Central memory CD8-positive, alpha-beta T cell (primary cell): Measurements from ENCODE around the gene NUP88.
"Not testable (repeated sequence)": the region's sequence is repeated elsewhere in the genome, so short reads cannot be mapped to it uniquely, and the experiment has no call there.

ENCODE experiments used
- ATAC-seq: fragments of 150-1000 bp; cut with Tn5 transposase; replicated peaks from 2 replicates; pipeline ENCODE4 v1.10.0; 2022; ENCODE audit warnings: mild to moderate bottlenecking, moderate FRiP score, moderate number of reproducible peaks; ENCODE audit not compliant: poor library complexity, severe bottlenecking; ENCODE audit errors: extremely low read depth
- DNase-seq, 2 donors: peaks; one replicate each; pipeline ENCODE4 v3.0.0; 2021; ENCODE audit warnings: low spot score in 2 of 2
- H3K27ac Mint-ChIP-seq: one replicate; pipeline ENCODE4 v1.8.0; 2022; ENCODE audit warnings: low read depth, mild to moderate bottlenecking, moderate library complexity, mixed read lengths
- H3K27me3 Mint-ChIP-seq: one replicate; pipeline ENCODE4 v1.8.0; 2022; ENCODE audit warnings: mixed read lengths
- H3K36me3 Mint-ChIP-seq: one replicate; pipeline ENCODE4 v1.8.0; 2022; ENCODE audit warnings: mild to moderate bottlenecking, moderate library complexity, mixed read lengths; ENCODE audit not compliant: insufficient read depth
- H3K4me1 Mint-ChIP-seq: one replicate; pipeline ENCODE4 v1.8.0; 2022; ENCODE audit warnings: mixed read lengths
- H3K4me3 Mint-ChIP-seq: one replicate; pipeline ENCODE4 v1.8.0; 2022; ENCODE audit warnings: mild to moderate bottlenecking, moderate library complexity, mixed read lengths
- H3K9me3 Mint-ChIP-seq: one replicate; pipeline ENCODE4 v1.8.0; 2022; ENCODE audit warnings: mixed read lengths

The NUP88 gene

DNA sequence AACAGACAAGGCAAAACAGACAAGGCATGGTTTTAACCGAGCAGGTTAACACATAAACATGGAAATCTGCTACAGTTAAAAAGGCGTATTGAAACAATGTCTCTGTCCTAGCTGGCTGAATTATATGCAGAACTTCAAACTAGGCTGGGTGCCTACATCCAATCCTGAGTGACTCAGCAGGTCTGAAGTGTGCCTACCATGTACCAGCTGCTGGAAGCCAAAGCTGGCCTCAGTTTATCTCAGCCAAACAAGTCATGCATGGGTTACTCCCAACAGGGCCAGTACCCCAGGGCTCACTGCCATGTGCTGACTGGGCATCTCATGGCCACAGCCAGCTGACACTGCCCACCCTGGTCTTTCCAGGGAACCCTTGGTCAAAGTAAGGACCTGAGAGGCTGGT lies 15.5 kb upstream of the NUP88 start:
- peaks cover 60% of the 10 kb centered on the region for H3K36me3 Mint-ChIP-seq
- ATAC-seq: no peak
- H3K4me3 Mint-ChIP-seq: no peak overlapping the region
- no peaks in the 10 kb centered on the region for H3K9me3 Mint-ChIP-seq
- H3K27me3 Mint-ChIP-seq: no peaks in the 10 kb centered on the region
- no peak overlapping the region for H3K27ac Mint-ChIP-seq
- H3K4me1 Mint-ChIP-seq: peaks cover 22% of the 10 kb centered on the region
- no peak for DNase-seq

DNA sequence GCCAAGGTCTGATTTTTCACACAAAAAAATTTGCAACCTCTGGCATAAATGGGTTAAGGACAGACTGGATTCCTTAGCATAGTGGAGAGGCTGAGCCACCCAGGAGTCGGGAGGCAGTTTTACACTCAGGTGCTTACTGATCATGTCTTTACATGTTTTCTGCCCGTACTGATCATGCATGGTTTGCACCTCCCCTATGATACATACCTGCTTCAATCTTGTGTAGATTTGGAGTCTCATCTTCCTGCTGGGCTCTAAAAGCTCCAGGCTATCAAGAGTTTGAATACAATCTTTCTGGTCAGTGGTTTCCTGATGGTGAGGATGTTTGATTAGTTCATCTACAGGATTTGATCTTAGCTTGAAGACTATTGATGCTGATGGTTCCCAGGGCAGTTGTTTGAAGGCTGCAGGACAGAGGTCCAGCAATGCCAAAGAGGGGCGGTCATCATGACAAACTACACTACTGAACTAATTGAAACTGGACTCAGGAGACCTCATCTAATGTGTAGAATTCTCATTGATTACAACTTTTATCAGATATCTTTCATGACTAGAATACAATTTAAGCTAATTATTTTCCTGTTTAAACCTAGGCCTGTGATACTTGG lies 12.6 kb upstream of the NUP88 start:
- Mint-ChIP-seq H3K36me3 (peaks cover 69% of the 10 kb centered on the region), H3K27ac (no peak overlapping the region), H3K9me3 (no peaks in the 10 kb centered on the region), H3K4me1 (peaks cover 6% of the 10 kb centered on the region), H3K4me3 (no peak overlapping the region), H3K27me3 (no peaks in the 10 kb centered on the region)
- ATAC-seq (no peak), DNase-seq (no peak)

DNA sequence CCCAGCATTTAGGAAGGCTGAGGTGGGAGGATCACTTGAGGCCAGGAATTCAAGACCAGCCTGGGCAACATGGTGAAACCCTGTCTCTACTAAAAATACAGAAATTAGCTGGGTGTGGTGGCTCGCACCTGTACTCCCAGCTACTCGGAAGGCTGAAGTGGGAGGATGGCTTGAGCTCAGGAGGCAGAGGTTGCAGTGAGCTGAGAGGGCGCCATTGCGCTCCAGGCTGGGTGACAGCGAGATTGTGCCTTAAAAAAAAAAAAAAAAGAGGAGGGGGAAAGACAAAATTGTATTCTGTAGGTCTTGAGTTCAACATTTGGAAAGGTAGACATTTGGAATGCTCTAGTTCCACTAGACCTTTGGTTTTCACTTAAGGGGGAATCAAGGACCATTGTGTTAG lies 11.8 kb upstream of the NUP88 start:
- not testable (repeated sequence) for H3K9me3 Mint-ChIP-seq, H3K27me3 Mint-ChIP-seq, H3K4me1 Mint-ChIP-seq, H3K4me3 Mint-ChIP-seq, ATAC-seq, DNase-seq
- peaks cover 69% of the 10 kb centered on the region for H3K36me3 Mint-ChIP-seq
- H3K27ac Mint-ChIP-seq: peak overlapping the region; percentile 39

DNA sequence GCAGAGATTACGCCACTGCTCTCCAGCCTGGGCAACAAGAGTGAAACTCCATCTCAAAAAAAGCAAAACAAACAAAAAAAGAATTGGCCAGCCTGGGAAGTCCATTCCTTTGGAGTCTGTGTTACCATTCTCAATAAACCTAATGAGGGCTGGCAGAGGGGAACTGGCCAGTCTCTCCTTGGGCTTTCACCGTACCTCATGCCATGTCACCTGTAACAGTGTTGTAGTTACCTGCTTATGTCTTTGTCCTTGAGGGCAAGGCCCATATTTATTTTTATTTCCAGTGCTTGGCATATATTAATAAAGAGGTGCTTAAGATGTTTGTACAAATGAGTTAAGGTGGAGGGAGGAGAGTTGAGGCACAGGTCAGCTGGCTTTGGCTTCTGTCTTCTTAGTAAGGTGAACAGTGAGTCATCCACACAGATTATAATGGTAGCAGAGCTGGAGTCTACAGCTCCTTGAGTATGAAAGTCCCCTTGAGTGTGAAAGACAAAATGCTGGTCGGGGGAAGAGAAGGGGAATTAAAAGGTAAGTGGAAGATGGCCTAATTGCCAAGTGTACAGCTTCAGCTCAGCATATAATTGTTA lies 11.0 kb upstream of the NUP88 start:
- H3K27ac Mint-ChIP-seq: peak overlapping the region; percentile 39
- H3K36me3 Mint-ChIP-seq: peaks cover 70% of the 10 kb centered on the region
- ATAC-seq (no peak), DNase-seq (no peak)
- H3K27me3 Mint-ChIP-seq: no peaks in the 10 kb centered on the region
- H3K4me1 Mint-ChIP-seq: peaks cover 6% of the 10 kb centered on the region
- no peaks in the 10 kb centered on the region for H3K9me3 Mint-ChIP-seq
- no peak overlapping the region for H3K4me3 Mint-ChIP-seq

DNA sequence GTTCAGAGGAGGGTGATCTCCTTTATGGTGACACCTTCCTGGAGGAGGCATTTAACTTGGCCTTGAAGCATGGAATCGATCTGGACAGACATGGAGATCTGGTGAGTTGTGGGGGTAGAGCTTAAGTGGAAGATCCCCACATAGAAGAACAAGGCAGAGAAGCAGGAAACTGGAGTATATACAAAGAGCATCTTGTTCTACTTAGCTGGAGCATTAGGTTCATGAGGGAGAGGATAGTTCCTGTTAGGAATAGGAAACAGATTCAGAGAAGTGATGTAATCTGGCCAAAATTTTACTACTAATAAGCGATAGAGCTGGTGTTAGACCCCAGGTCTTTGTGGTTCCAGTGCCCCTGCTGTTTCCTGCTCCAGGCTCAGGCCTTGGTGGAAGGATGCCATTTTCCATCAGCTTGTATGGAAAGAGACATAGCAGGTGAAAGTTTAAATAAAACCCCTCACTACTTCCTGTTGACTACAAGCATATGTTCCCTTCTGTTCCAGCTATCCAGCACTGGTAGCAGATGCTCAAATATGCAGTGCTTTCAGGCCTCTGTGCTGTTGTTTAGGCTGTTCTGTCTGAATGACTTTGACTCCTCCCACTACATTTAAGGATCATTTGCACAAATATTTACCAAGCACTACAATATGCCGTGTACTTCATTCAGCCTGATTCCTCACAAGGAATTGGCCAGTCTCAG lies 9.9 kb upstream of the NUP88 start:
- no peak overlapping the region for H3K4me3 Mint-ChIP-seq
- DNase-seq (no peak), ATAC-seq (no peak)
- peaks cover 69% of the 10 kb centered on the region for H3K36me3 Mint-ChIP-seq
- no peaks in the 10 kb centered on the region for H3K27me3 Mint-ChIP-seq
- H3K9me3 Mint-ChIP-seq: no peaks in the 10 kb centered on the region
- peaks cover 6% of the 10 kb centered on the region for H3K4me1 Mint-ChIP-seq
- no peak overlapping the region for H3K27ac Mint-ChIP-seq

DNA sequence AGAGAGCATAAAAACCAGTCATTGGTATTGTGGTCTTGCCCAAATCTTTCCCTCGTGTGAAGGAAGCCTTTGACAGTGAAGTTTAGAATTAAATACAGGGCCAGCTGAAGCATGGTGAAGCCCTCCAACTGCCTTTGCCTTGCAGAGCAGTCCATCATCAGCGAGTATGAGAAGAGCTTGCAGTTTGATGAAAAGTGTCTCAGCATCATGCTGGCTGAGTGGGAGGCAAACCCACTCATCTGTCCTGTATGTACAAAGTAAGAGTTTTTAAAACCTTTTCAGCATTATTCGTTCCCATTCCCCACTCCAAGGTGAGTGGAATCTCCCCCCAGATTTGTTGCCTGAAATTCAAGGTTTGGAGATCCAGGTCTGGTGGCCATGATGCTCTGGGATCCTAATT lies 6.4 kb upstream of the NUP88 start:
- no peak for DNase-seq
- Mint-ChIP-seq H3K36me3 (peaks cover 60% of the 10 kb centered on the region), H3K9me3 (no peaks in the 10 kb centered on the region), H3K4me3 (no peak overlapping the region), H3K4me1 (peaks cover 16% of the 10 kb centered on the region), H3K27ac (no peak overlapping the region), H3K27me3 (no peaks in the 10 kb centered on the region)
- ATAC-seq: no peak

DNA sequence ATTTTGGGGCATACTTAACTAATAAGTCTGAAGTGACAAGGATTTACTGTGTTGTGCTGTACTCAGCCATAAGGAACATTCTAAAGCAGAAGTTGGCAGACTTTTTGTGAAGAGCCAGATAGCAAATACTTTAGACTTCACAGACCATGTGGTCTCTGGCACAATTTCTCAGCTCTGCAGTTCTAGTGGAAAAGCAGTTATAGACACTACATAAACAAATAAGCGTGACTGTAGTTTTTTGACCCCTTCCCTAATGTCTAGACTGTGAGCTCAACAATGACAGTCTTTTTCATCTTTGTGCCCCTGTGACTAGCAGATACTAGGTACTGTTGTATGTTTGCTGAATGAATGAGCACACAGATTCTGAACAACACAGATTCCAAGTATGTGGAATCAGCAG lies 5.4 kb upstream of the NUP88 start:
- no peak for DNase-seq
- ATAC-seq: no peak
- Mint-ChIP-seq H3K4me3 (no peak overlapping the region), H3K27me3 (no peaks in the 10 kb centered on the region), H3K9me3 (no peaks in the 10 kb centered on the region), H3K4me1 (peaks cover 18% of the 10 kb centered on the region), H3K27ac (no peak overlapping the region), H3K36me3 (peaks cover 59% of the 10 kb centered on the region)

DNA sequence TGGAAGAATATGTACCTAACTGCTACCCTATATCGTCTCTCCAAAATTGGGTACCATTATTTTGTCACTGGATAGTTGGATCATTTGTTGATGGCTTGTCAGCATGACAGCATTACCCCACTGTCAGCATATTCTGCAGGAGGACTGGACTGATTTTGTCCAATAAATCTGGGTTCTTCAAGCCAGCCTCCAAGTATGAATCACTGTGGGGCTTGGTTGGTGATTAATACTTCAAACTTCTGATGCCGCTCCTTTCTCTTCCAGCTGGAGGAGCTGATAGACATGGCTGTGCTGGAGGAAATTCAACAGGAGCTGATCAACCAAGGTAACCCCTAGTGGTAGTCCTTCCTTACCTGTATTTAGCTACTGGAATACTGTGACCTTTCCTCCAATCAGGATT lies 3.0 kb upstream of the NUP88 start:
- DNase-seq (no peak), ATAC-seq (no peak)
- peaks cover 60% of the 10 kb centered on the region for H3K36me3 Mint-ChIP-seq
- no peak overlapping the region for H3K4me3 Mint-ChIP-seq
- H3K9me3 Mint-ChIP-seq: no peaks in the 10 kb centered on the region
- no peaks in the 10 kb centered on the region for H3K27me3 Mint-ChIP-seq
- no peak overlapping the region for H3K27ac Mint-ChIP-seq
- H3K4me1 Mint-ChIP-seq: peaks cover 18% of the 10 kb centered on the region

DNA sequence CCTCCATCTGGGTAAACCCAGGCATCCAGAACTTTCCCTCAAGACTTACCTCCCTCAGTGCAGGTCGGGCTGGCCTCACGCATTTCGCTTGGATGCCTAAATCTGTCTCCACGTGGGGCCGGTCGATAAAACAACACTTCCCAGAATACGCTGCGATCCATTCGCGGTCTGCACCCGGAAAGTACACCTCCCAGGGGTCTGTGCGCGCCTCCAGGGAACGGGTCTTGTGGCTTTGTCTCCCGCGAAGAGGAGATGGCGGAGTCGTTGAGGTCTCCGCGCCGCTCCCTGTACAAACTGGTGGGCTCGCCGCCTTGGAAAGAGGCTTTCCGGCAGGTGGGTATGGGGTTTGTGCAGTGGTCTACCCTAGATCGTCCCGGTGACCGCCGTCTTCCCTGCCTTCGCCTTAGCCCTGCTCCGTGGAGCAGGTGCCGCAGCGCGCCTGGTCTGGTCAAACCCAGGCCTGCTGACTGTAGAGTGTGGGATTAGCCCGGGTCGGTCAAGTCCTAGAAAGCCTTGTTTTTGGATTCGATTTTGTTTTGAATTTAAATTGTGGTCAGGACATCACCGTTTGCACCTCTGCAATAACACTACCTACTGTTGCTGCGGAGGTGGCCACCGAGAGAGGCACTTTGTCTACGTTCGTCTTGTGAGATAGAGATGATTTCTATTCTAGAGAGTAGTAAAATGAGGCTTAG lies 644 bp upstream of the NUP88 start, which contains the start of gene RPAIN:
TSS of gene RPAIN (plus strand) at position 224 of the 695 bp plus-strand sequence. CDS start at position 253, 29 bp downstream.
- H3K27me3 Mint-ChIP-seq: no peaks in the 10 kb centered on the region

DNA sequence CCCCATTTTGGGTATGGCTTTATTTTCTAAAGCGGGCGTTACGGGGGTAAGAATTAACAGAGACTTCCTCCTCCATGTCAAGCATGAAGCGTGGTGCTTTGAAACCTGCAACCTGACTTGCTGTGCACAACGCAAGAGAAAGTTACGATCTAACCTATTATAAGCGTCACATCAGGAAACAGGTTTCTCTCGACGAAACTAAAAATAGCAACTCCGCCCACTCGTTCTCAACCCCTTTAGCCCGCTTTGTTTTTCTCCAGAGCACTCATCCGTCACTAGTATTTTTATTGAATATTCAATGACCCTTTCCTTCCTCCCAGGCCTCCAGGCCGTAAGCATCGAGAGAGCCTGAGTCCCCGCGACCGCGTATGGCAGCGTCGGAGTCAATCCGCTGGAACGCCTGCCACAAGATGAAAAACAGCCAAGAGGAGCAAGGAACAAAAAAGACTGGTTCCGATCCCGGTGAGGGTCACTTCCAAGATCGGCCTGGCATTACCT lies 555 bp downstream of the NUP88 start:
- ATAC-seq (peak; percentile 63), DNase-seq (peak; percentile 25 to 64)
- peaks cover 18% of the 10 kb centered on the region for H3K4me1 Mint-ChIP-seq
- peaks cover 63% of the 10 kb centered on the region for H3K36me3 Mint-ChIP-seq
- no peaks in the 10 kb centered on the region for H3K27me3 Mint-ChIP-seq
- no peaks in the 10 kb centered on the region for H3K9me3 Mint-ChIP-seq
- H3K4me3 Mint-ChIP-seq: peak overlapping the region; percentile 97
- H3K27ac Mint-ChIP-seq: peak overlapping the region; percentile 95

More for the DNA sequence above, 644 bp upstream of the NUP88 start, which contains the start of gene RPAIN:
- ATAC-seq (peak; percentile 63), DNase-seq (peak in 1 of 2 donors; percentile 10)
- Mint-ChIP-seq H3K27ac (peak within 1 kb of the TSS; percentile 95), H3K4me3 (peak within 1 kb of the TSS; percentile 97), H3K36me3 (peaks cover 64% of the 10 kb centered on the region), H3K9me3 (no peaks in the 10 kb centered on the region), H3K4me1 (peaks cover 18% of the 10 kb centered on the region)

DNA sequence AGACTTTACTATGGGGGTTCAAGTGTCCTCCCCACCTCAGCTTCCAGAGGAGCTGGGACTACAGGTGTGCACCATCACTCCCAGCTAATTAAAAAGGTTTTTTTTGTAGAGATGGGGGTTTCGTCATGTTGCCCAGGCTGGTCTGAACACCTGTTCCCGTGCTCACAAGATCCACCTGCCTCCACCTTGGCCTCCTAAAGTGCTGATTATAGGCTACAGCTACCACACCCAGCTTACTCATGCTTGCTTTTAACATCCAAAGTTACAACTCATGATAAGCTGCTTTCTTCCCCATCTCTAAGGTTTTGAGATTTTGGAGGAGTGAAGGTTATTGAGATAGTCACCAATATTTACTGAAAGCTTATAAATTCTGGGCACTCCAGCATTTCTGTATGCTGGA lies 2.6 kb downstream of the NUP88 start:
- Mint-ChIP-seq H3K9me3 (no peaks in the 10 kb centered on the region), H3K27ac (no peak overlapping the region), H3K27me3 (no peaks in the 10 kb centered on the region), H3K36me3 (peaks cover 70% of the 10 kb centered on the region), H3K4me1 (peaks cover 36% of the 10 kb centered on the region), H3K4me3 (peak overlapping the region; percentile 37)
- no peak for DNase-seq
- no peak for ATAC-seq

DNA sequence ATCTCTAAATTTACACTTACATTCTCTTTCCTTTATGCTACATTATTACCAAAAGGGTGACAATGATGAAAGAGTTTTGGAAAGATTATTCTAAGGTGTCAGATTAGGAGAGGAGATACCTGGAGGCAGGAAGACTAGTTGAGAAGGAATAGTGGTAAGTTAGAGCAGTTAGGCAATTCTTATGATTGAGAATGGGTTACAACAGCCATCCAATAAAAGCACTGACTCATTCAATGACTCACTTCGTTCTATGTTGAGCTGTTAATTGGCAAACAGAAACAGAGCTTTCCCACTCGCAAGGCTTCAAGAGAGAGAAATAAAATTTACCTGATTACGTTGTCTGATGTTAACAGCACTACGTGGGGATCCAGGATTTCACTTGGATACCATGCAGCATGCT lies 5.8 kb downstream of the NUP88 start:
- H3K4me1 Mint-ChIP-seq: peaks cover 37% of the 10 kb centered on the region
- DNase-seq (no peak), ATAC-seq (no peak)
- H3K27me3 Mint-ChIP-seq: no peaks in the 10 kb centered on the region
- H3K9me3 Mint-ChIP-seq: no peaks in the 10 kb centered on the region
- peaks cover 70% of the 10 kb centered on the region for H3K36me3 Mint-ChIP-seq
- no peak overlapping the region for H3K4me3 Mint-ChIP-seq
- no peak overlapping the region for H3K27ac Mint-ChIP-seq
